ENCODE results near the gene DNAJB5.
"Not testable (repeated sequence)": the region's sequence is repeated elsewhere in the genome, so short reads cannot be mapped to it uniquely, and the experiment has no call there.

Gene DNAJB5

GRCh38 chr9:35001285-35001677, 11.7 kb downstream of the DNAJB5 start:
- no peak for DNase-seq

GRCh38 chr9:35001803-35002502, 12.4 kb downstream of the DNAJB5 start:
- no peak for DNase-seq

- DNase-seq, result no peak
Measured at GRCh38 chr9:35002623-35003022, 13.1 kb downstream of the DNAJB5 start.

- not testable (repeated sequence) for DNase-seq
Measured at GRCh38 chr9:35004299-35004698, 14.8 kb downstream of the DNAJB5 start.

- no peak for DNase-seq
Measured at GRCh38 chr9:35010351-35010958, 20.9 kb downstream of the DNAJB5 start.

GRCh38 chr9:35014517-35014916, 25.0 kb downstream of the DNAJB5 start:
- DNase-seq, result no peak

- DNase-seq, result not testable (repeated sequence)
Measured at GRCh38 chr9:35023443-35023842, 33.9 kb downstream of the DNAJB5 start.

GRCh38 chr9:35026671-35027070, 37.1 kb downstream of the DNAJB5 start:
- DNase-seq, result no peak

GRCh38 chr9:35027374-35027773, 37.8 kb downstream of the DNAJB5 start:
- DNase-seq, result no peak

- DNase-seq, result no peak
Measured at GRCh38 chr9:35027860-35028259, 38.3 kb downstream of the DNAJB5 start.

- DNase-seq, result no peak
Measured at GRCh38 chr9:35028341-35028740, 38.8 kb downstream of the DNAJB5 start.

GRCh38 chr9:35029241-35029640, 39.7 kb downstream of the DNAJB5 start:
- DNase-seq, result no peak

- no peak for DNase-seq
Measured at GRCh38 chr9:35029852-35030251, 40.3 kb downstream of the DNAJB5 start.

GRCh38 chr9:35033101-35033500, 43.6 kb downstream of the DNAJB5 start:
- DNase-seq, result no peak

- DNase-seq, result peak; percentile 49
Measured at GRCh38 chr9:35035851-35036701, 46.5 kb downstream of the DNAJB5 start.

GRCh38 chr9:35042081-35042604, 52.6 kb downstream of the DNAJB5 start:
- no peak for DNase-seq

- no peak for DNase-seq
Measured at GRCh38 chr9:35042891-35043545, 53.5 kb downstream of the DNAJB5 start.

GRCh38 chr9:35044071-35044470, 54.5 kb downstream of the DNAJB5 start:
- DNase-seq, result no peak

Data from activated naive CD4-positive, alpha-beta T cell treated with anti-CD3 and anti-CD28 coated beads, Interleukin-2, amount 50 U/mL, for 16 hours (primary cell).